Measurements from ENCODE around the gene YPEL4. TPM values are rescaled to one million over a fixed set of nuclear protein-coding genes. Genes with fewer than 3 reads are reported as not detected.

Gene YPEL4
- total and polyA plus RNA-seq, 4 experiments from 2014 or later = 0.23 to 12.6 (median 11.8) TPM; not detected in 1

DNA sequence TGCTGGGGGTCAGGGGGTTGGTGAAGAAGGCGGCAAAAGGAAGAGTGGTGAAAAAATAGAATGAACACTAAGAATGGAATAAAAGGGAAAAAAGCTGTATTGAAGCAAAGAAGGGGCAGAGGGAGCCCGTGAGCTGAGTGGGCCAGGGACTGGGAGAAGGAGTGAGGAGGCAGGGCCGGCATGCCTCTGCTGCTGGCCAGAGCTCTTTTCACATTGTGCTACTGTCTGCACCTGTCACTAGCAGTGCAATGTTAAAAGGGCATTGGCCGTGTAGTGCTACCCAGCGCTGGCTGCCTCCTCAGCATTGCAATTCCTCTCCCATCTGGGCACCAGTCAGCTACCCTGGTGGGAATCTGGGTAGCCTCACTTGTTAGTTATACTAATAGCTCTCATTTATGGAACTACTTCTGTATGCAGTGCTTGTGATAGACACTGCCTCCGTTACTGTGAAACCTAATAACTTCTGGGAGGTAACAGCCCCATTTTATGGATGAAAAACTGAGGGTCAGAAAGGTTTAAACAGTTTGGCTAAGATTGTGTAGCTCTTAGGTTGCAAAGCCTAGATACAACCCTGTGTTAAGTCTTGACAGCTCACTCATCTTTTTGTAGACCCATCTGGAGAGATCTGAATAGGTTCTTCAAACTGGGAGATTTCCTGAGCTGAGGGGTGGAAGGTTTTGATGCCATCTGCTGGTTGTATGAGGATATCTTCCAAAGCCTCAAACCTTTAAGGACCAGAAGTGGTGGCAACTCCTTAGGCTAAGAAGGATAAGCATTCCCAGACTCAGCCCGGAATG is 8.5 kb downstream of the YPEL4 start:
- no peaks in the 10 kb centered on the region for H3K36me3 ChIP-seq (ENCODE audit: insufficient read depth, low read length)
- DNase-seq = peak in 2 of 5 donors; percentile 38
- H3K4me3 Mint-ChIP-seq = peak overlapping the region in 1 of 8 donors; percentile 32
- intact Hi-C loops (cut with micrococcal nuclease) = loop anchor here (1.0 to 10.0 kb wide), 5 partner anchors 73 to 884 kb away; no protein-coding TSS in a partner anchor
- no peak overlapping the region for H3K27ac ChIP-seq (ENCODE audit: low read depth, low read length)
- ChIA-PET CTCF (ENCODE audit: partially characterized antibody) (interaction anchor here (0.7 to 8.0 kb wide), 32 partner anchors 9 to 304 kb away, joined by 3 to 181 read pairs (median 4); partner anchors contain the start of genes UBE2L6 and YPEL4), POLR2A (ENCODE audit: partially characterized antibody) (interaction anchor here (4.1 kb wide), 1 partner anchor 73 kb away, joined by 20 read pairs; the partner anchor contains the start of gene UBE2L6)
- no peaks in the 10 kb centered on the region for H3K36me3 Mint-ChIP-seq
- peaks cover 6 to 16% (median 8%) of the 10 kb centered on the region in 4 donors for H3K4me1 Mint-ChIP-seq
- H3K27me3 ChIP-seq (ENCODE audit: insufficient read depth, low read length) = peaks cover 23% of the 10 kb centered on the region
- peak overlapping the region in 1 of 7 donors; percentile 57 for H3K27ac Mint-ChIP-seq
- H3K9me3 ChIP-seq (ENCODE audit: control insufficient read depth in 1 of 2, low read length in 2 of 2) = no peaks in the 10 kb centered on the region
- H3K9me3 Mint-ChIP-seq = no peaks in the 10 kb centered on the region
- H3K4me3 ChIP-seq (ENCODE audit: low read length in 2 of 2) = no peak overlapping the region
- peaks cover 22% of the 10 kb centered on the region for H3K4me1 ChIP-seq (ENCODE audit: insufficient read depth, low read length)
- peaks cover 21 to 45% of the 10 kb centered on the region in 2 donors for H3K27me3 Mint-ChIP-seq

DNA sequence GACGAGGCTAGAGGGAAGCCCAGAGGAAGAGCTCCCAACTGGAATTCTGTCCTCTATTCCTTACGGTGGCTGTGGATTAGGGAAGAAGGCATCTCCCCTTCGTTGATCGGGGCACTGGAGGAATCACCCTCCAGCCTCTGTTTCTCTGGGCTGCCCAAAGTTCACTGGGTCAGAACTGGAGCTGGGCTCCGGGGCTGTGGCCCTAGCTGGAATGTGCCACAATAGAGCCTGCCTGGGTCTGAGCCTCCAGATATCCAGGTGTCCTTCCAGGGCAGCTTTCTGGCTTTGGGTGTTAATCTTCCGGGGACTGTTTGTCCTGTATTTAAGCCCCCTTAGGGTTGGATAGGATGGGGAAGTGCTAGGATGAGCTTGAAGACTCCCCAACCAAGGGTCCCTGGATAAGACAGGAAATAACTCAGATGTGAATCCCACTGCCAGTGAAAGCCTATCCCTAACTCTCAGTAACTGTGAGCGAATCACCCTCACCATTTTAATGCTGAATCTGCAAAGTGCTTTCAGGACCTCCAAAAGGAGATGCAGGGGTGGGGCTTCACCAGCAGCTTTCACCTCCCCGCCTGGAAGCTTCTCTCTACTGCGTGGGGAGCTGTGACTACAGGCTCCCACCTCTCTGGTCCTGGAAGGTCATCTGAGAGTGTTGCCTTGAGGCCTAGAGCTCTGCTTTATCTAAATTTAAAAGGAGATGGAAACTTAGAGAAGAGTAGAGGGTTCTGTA is 9.5 kb downstream of the YPEL4 start:
- H3K4me3 ChIP-seq (ENCODE audit: low read length in 2 of 2) = no peak overlapping the region
- peaks cover 19 to 38% of the 10 kb centered on the region in 2 donors for H3K27me3 Mint-ChIP-seq
- H3K9me3 ChIP-seq (ENCODE audit: control insufficient read depth in 1 of 2, low read length in 2 of 2) = no peaks in the 10 kb centered on the region
- H3K27me3 ChIP-seq (ENCODE audit: insufficient read depth, low read length) = peaks cover 13% of the 10 kb centered on the region
- no peaks in the 10 kb centered on the region for H3K36me3 ChIP-seq (ENCODE audit: insufficient read depth, low read length)
- ChIA-PET POLR2A (ENCODE audit: partially characterized antibody) (interaction anchor here (1.0 to 4.1 kb wide), 3 partner anchors 9 to 72 kb away, joined by 3 to 20 read pairs (median 6); partner anchors contain the start of genes CLP1, UBE2L6 and YPEL4), CTCF (ENCODE audit: partially characterized antibody) (interaction anchor here (0.8 to 8.0 kb wide), 22 partner anchors 9 to 303 kb away, joined by 3 to 181 read pairs (median 6); partner anchors contain the start of genes UBE2L6 and YPEL4)
- no peak overlapping the region for H3K27ac Mint-ChIP-seq
- peaks cover 22% of the 10 kb centered on the region for H3K4me1 ChIP-seq (ENCODE audit: insufficient read depth, low read length)
- DNase-seq = no peak
- intact Hi-C loops (cut with micrococcal nuclease) = loop anchor here (10.0 kb wide), 1 partner anchor 885 kb away; no protein-coding TSS in a partner anchor
- no peaks in the 10 kb centered on the region for H3K36me3 Mint-ChIP-seq
- no peak overlapping the region for H3K27ac ChIP-seq (ENCODE audit: low read depth, low read length)
- H3K4me3 Mint-ChIP-seq = peak overlapping the region in 3 of 8 donors; percentile 23 to 57 (median 30)
- H3K4me1 Mint-ChIP-seq = peaks cover 6 to 16% (median 8%) of the 10 kb centered on the region in 4 donors
- H3K9me3 Mint-ChIP-seq = no peaks in the 10 kb centered on the region

DNA sequence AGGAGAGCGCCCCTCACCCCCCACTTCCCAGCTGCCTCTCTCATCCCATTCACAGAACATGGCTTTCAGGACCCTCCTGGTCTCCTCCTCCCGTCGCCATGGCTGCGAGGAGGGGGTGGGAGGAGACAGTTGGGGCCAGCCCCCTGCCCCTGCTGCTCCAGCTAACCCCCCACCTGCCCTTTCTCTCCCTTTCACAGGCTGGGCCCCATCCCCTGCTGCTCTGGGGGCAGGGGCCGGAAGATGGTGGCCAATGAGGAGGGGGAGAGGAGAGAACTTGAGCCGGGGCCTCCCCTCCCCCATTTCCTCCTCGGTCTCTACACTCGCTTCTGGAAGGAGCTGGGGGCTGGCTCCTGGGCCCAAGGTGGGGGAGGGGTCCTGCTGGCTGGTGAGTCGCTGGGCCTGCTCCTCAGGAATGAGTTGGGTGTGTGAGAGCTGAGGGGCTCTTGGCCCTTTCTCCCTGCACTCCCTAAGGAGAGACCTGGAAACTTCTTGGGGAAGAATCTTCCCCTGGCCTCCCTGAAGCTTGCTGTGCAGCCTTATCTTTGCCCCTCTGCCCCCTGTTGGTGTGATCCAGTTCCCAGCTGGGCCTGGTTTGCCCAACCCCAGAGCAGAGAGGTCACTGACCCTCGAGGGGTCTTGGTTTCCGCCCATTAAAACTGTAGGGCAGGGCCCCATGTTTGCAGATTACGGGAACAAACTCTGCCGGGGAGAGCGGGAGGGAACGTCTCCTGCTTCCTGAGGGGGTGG is 10.2 kb downstream of the YPEL4 start:
- no peak for DNase-seq
- Histone ChIP-seq H3K9me3 (ENCODE audit: control insufficient read depth in 1 of 2, low read length in 2 of 2) (no peaks in the 10 kb centered on the region), H3K4me3 (ENCODE audit: low read length in 2 of 2) (peak overlapping the region in 1 of 2 donors; percentile 61), H3K36me3 (ENCODE audit: insufficient read depth, low read length) (no peaks in the 10 kb centered on the region), H3K4me1 (ENCODE audit: insufficient read depth, low read length) (peaks cover 19% of the 10 kb centered on the region), H3K27me3 (ENCODE audit: insufficient read depth, low read length) (peaks cover 13% of the 10 kb centered on the region), H3K27ac (ENCODE audit: low read depth, low read length) (no peak overlapping the region)
- Mint-ChIP-seq H3K36me3 (no peaks in the 10 kb centered on the region), H3K27me3 (peaks cover 22 to 35% of the 10 kb centered on the region in 2 donors), H3K9me3 (no peaks in the 10 kb centered on the region), H3K27ac (no peak overlapping the region), H3K4me3 (peak overlapping the region; percentile 82 to 91 (median 88)), H3K4me1 (peaks cover 3 to 16% (median 8%) of the 10 kb centered on the region in 4 donors)
- intact Hi-C loops (cut with micrococcal nuclease) = loop anchor here (10.0 kb wide), 1 partner anchor 885 kb away; no protein-coding TSS in a partner anchor
- CTCF ChIA-PET (ENCODE audit: partially characterized antibody) = interaction anchor here (0.6 to 8.0 kb wide), 11 partner anchors 8 to 294 kb away, joined by 3 to 181 read pairs (median 20); partner anchors contain the start of gene UBE2L6
- POLR2A ChIA-PET (ENCODE audit: partially characterized antibody) = interaction anchor here (1.0 to 4.1 kb wide), 3 partner anchors 9 to 71 kb away, joined by 3 to 20 read pairs (median 6); partner anchors contain the start of genes CLP1, UBE2L6 and YPEL4

DNA sequence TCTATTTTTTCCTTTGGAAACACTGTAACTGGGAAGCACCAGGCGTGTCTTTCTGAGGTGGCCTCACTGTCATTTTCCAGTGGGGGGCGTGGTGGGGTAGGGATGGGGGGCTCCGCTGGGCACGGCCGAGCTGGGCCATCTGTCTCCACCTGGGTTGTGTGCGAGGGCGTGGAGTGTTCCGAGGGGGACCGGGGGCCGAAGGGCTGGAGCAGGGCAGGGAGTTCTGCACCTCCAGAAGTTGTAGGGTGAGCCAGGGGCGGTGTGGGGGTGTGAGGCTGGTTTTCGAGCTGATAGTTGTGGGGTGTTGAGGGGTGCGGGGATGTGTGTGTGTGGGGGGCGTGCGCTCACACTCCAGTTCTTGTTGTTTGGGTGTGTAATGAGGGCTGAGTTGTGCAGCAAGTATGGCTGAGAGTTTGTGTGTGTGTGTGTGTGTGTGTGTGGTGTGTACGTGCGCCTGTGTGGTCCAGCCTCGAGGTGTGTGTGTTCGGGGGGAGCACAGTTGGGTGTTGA is 10.8 kb downstream of the YPEL4 start:
- Mint-ChIP-seq H3K27ac (peak overlapping the region in 2 of 7 donors; percentile 56 to 74), H3K36me3 (no peaks in the 10 kb centered on the region), H3K9me3 (no peaks in the 10 kb centered on the region), H3K4me3 (peak overlapping the region; percentile 82 to 91 (median 88)), H3K4me1 (peaks cover 3 to 16% (median 8%) of the 10 kb centered on the region in 4 donors), H3K27me3 (peaks cover 27 to 39% of the 10 kb centered on the region in 2 donors)
- CTCF ChIA-PET (ENCODE audit: partially characterized antibody) = interaction anchor here (0.6 to 8.0 kb wide), 9 partner anchors 8 to 294 kb away, joined by 3 to 181 read pairs (median 32); partner anchors contain the start of gene UBE2L6
- Histone ChIP-seq H3K4me3 (ENCODE audit: low read length in 2 of 2) (peak overlapping the region; percentile 17 to 61), H3K4me1 (ENCODE audit: insufficient read depth, low read length) (peaks cover 19% of the 10 kb centered on the region), H3K27me3 (ENCODE audit: insufficient read depth, low read length) (peaks cover 13% of the 10 kb centered on the region), H3K27ac (ENCODE audit: low read depth, low read length) (no peak overlapping the region), H3K36me3 (ENCODE audit: insufficient read depth, low read length) (no peaks in the 10 kb centered on the region), H3K9me3 (ENCODE audit: control insufficient read depth in 1 of 2, low read length in 2 of 2) (no peaks in the 10 kb centered on the region)
- intact Hi-C loops (cut with micrococcal nuclease) = no loop called here
- POLR2A ChIA-PET (ENCODE audit: partially characterized antibody) = interaction anchor here (1.3 to 4.1 kb wide), 2 partner anchors 10 to 71 kb away, joined by 6 to 20 read pairs; partner anchors contain the start of genes UBE2L6 and YPEL4
- DNase-seq = no peak

DNA sequence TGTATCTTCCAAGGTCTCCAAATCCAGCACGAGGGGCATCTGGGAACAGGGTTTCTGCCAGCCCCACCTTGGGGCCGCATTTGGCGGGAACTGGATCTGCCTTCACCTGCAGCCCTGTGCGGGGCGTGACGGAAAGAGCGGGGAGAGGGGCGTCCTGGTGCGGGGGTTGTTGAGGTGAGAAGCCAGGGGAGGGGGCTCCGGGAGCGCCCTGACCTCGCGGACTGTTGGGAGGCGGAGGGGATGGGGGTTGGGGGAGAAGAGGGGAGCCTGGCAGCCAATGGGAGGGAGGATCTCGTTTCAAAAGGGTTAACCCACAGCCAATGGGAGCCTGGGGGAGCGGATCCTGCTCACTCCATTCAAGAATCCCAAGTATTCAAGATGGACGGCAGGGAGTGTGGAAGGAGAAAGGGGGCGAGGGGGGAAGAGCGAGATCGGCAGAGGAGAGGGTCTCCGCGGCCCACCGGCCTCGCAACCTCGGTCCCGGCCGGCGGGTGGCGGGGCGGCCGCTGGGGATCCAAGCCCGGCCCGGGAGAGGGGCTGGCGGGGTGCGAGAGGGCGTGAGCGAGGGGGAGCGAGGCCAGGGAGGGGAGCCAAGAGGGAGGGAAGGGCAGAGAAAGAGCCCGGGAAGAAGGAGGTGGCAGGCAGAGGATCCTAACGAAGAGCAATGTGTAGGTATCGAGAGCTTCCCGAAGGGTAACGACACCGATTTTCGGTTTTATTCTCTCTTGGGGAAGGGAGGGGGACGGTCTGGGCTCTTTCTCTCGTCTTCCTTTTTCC is 11.5 kb downstream of the YPEL4 start:
- Histone ChIP-seq H3K36me3 (ENCODE audit: insufficient read depth, low read length) (no peaks in the 10 kb centered on the region), H3K27ac (ENCODE audit: low read depth, low read length) (no peak overlapping the region), H3K4me1 (ENCODE audit: insufficient read depth, low read length) (peaks cover 19% of the 10 kb centered on the region), H3K9me3 (ENCODE audit: control insufficient read depth in 1 of 2, low read length in 2 of 2) (no peaks in the 10 kb centered on the region), H3K27me3 (ENCODE audit: insufficient read depth, low read length) (peaks cover 13% of the 10 kb centered on the region), H3K4me3 (ENCODE audit: low read length in 2 of 2) (peak overlapping the region; percentile 17 to 61)
- Mint-ChIP-seq H3K9me3 (no peaks in the 10 kb centered on the region), H3K4me1 (peaks cover 2 to 16% (median 8%) of the 10 kb centered on the region in 4 donors), H3K4me3 (peak overlapping the region; percentile 82 to 91 (median 88)), H3K27me3 (peaks cover 24 to 40% of the 10 kb centered on the region in 2 donors), H3K27ac (peak overlapping the region in 3 of 7 donors; percentile 32 to 77 (median 74)), H3K36me3 (no peaks in the 10 kb centered on the region)
- CTCF ChIA-PET (ENCODE audit: partially characterized antibody) = interaction anchor here (0.8 to 8.0 kb wide), 6 partner anchors 11 to 181 kb away, joined by 4 to 181 read pairs (median 54); partner anchors contain the start of gene UBE2L6
- intact Hi-C loops (cut with micrococcal nuclease) = no loop called here
- DNase-seq = no peak
- POLR2A ChIA-PET (ENCODE audit: partially characterized antibody) = interaction anchor here (4.1 kb wide), 1 partner anchor 70 kb away, joined by 20 read pairs; the partner anchor contains the start of gene UBE2L6

All from CD4-positive, alpha-beta memory T cell (primary cell).